ENCODE data around the gene PIK3C2A. TPM values are rescaled to one million over a fixed set of nuclear protein-coding genes. Genes with fewer than 3 reads are reported as not detected.

The PIK3C2A gene
- total RNA-seq, 1 donor from 2014 or later, result 94.4 TPM

- no peak for DNase-seq (ENCODE audit: low spot score)
Observed at GRCh38 chr11:17218403-17218802, 10.6 kb upstream of the PIK3C2A start.

GRCh38 chr11:17217401-17217800 lies 9.6 kb upstream of the PIK3C2A start:
- DNase-seq (ENCODE audit: low spot score), result no peak

- DNase-seq (ENCODE audit: low spot score), result no peak
Observed at GRCh38 chr11:17214338-17214737, 6.6 kb upstream of the PIK3C2A start.

GRCh38 chr11:17211286-17211685 lies 3.5 kb upstream of the PIK3C2A start:
- DNase-seq (ENCODE audit: low spot score), result no peak

GRCh38 chr11:17209939-17210245 lies 2.1 kb upstream of the PIK3C2A start:
- no peak for DNase-seq (ENCODE audit: low spot score)

- peak; percentile 68 for DNase-seq (ENCODE audit: low spot score)
Observed at GRCh38 chr11:17208257-17208999, 642 bp upstream of the PIK3C2A start.

- no peak for DNase-seq (ENCODE audit: low spot score)
Observed at GRCh38 chr11:17206463-17206862, 1.3 kb downstream of the PIK3C2A start.

- DNase-seq (ENCODE audit: low spot score), result no peak
Observed at GRCh38 chr11:17197431-17197898, 10.3 kb downstream of the PIK3C2A start.

- DNase-seq (ENCODE audit: low spot score), result no peak
Observed at GRCh38 chr11:17188675-17189074, 19.1 kb downstream of the PIK3C2A start.

- no peak for DNase-seq (ENCODE audit: low spot score)
Observed at GRCh38 chr11:17186932-17187692, 20.7 kb downstream of the PIK3C2A start.

- DNase-seq (ENCODE audit: low spot score), result no peak
Observed at GRCh38 chr11:17185938-17186337, 21.8 kb downstream of the PIK3C2A start.

- no peak for DNase-seq (ENCODE audit: low spot score)
Observed at GRCh38 chr11:17184882-17185587, 22.8 kb downstream of the PIK3C2A start.

GRCh38 chr11:17183836-17184235 lies 23.9 kb downstream of the PIK3C2A start:
- DNase-seq (ENCODE audit: low spot score), result no peak

GRCh38 chr11:17179970-17180369 lies 27.8 kb downstream of the PIK3C2A start:
- no peak for DNase-seq (ENCODE audit: low spot score)

GRCh38 chr11:17173332-17173731 lies 34.5 kb downstream of the PIK3C2A start:
- DNase-seq (ENCODE audit: low spot score), result no peak

GRCh38 chr11:17171916-17172315 lies 35.9 kb downstream of the PIK3C2A start:
- DNase-seq (ENCODE audit: low spot score), result no peak

- peak; percentile 24 for DNase-seq (ENCODE audit: low spot score)
Observed at GRCh38 chr11:17171343-17171742, 36.4 kb downstream of the PIK3C2A start.

- no peak for DNase-seq (ENCODE audit: low spot score)
Observed at GRCh38 chr11:17169876-17170275, 37.9 kb downstream of the PIK3C2A start.

GRCh38 chr11:17165247-17165890 lies 42.4 kb downstream of the PIK3C2A start:
- DNase-seq (ENCODE audit: low spot score), result no peak

GRCh38 chr11:17164361-17165246 lies 43.2 kb downstream of the PIK3C2A start:
- DNase-seq (ENCODE audit: low spot score), result no peak

- no peak for DNase-seq (ENCODE audit: low spot score)
Observed at GRCh38 chr11:17163736-17164135, 44.0 kb downstream of the PIK3C2A start.

Measured in umbilical cord (tissue), 2 donors.